ENCODE measurements around the gene LAMA2.
A peak's percentile ranks its signal among the peaks of the same experiment; 100 is the strongest.

LAMA2 gene

GRCh38 chr6:129344379-129344778 lies 461.4 kb downstream of the LAMA2 start:
- H3K4me3 ChIP-seq (replicated peaks; ENCODE audit: low read depth, low read length), result no peak overlapping the region
- no peak for TF ChIP-seq CTCF (IDR thresholded peaks at IDR 0.05; ENCODE audit: low read depth, low read length, missing control alignments)
- DNase-seq (ENCODE audit: extremely low read depth, low read depth), result no peak

- no peak overlapping the region for H3K4me3 ChIP-seq (replicated peaks; ENCODE audit: low read depth, low read length)
- DNase-seq (ENCODE audit: extremely low read depth, low read depth), result peak; percentile 12
- TF ChIP-seq CTCF (IDR thresholded peaks at IDR 0.05; ENCODE audit: low read depth, low read length, missing control alignments), result no peak
These were observed 463.0 kb downstream of the LAMA2 start for GRCh38 chr6:129345890-129346289.

GRCh38 chr6:129346964-129347363 lies 464.0 kb downstream of the LAMA2 start:
- no peak for DNase-seq (ENCODE audit: extremely low read depth, low read depth)
- no peak overlapping the region for H3K4me3 ChIP-seq (replicated peaks; ENCODE audit: low read depth, low read length)
- no peak for TF ChIP-seq CTCF (IDR thresholded peaks at IDR 0.05; ENCODE audit: low read depth, low read length, missing control alignments)

- no peak overlapping the region for H3K4me3 ChIP-seq (replicated peaks; ENCODE audit: low read depth, low read length)
- TF ChIP-seq CTCF (IDR thresholded peaks at IDR 0.05; ENCODE audit: low read depth, low read length, missing control alignments), result no peak
- no peak for DNase-seq (ENCODE audit: extremely low read depth, low read depth)
These were observed 467.3 kb downstream of the LAMA2 start for GRCh38 chr6:129350278-129350677.

GRCh38 chr6:129351807-129352206 lies 468.9 kb downstream of the LAMA2 start:
- no peak for TF ChIP-seq CTCF (IDR thresholded peaks at IDR 0.05; ENCODE audit: low read depth, low read length, missing control alignments)
- no peak overlapping the region for H3K4me3 ChIP-seq (replicated peaks; ENCODE audit: low read depth, low read length)
- no peak for DNase-seq (ENCODE audit: extremely low read depth, low read depth)

- no peak for TF ChIP-seq CTCF (IDR thresholded peaks at IDR 0.05; ENCODE audit: low read depth, low read length, missing control alignments)
- no peak for DNase-seq (ENCODE audit: extremely low read depth, low read depth)
- no peak overlapping the region for H3K4me3 ChIP-seq (replicated peaks; ENCODE audit: low read depth, low read length)
These were observed 470.1 kb downstream of the LAMA2 start for GRCh38 chr6:129353067-129353466.

- no peak overlapping the region for H3K4me3 ChIP-seq (replicated peaks; ENCODE audit: low read depth, low read length)
- no peak for DNase-seq (ENCODE audit: extremely low read depth, low read depth)
- TF ChIP-seq CTCF (IDR thresholded peaks at IDR 0.05; ENCODE audit: low read depth, low read length, missing control alignments), result no peak
These were observed 473.2 kb downstream of the LAMA2 start for GRCh38 chr6:129356129-129356528.

Measured in HFF-Myc (cell line).